ENCODE results near the gene MPC1.

GRCh38 chr6:166417285-166417691 is 34.5 kb upstream of the MPC1 start:
- TF ChIP-seq CTCF (IDR thresholded peaks at IDR 0.05) (no peak), POLR2A (IDR thresholded peaks at IDR 0.05) (no peak)
